ENCODE measurements around the gene HOXD1. TPM values are rescaled to one million over a fixed set of nuclear protein-coding genes. Genes with fewer than 3 reads are reported as not detected.

Gene HOXD1
- total RNA-seq, 1 experiment from 2014 or later, result 0.18 TPM

DNA sequence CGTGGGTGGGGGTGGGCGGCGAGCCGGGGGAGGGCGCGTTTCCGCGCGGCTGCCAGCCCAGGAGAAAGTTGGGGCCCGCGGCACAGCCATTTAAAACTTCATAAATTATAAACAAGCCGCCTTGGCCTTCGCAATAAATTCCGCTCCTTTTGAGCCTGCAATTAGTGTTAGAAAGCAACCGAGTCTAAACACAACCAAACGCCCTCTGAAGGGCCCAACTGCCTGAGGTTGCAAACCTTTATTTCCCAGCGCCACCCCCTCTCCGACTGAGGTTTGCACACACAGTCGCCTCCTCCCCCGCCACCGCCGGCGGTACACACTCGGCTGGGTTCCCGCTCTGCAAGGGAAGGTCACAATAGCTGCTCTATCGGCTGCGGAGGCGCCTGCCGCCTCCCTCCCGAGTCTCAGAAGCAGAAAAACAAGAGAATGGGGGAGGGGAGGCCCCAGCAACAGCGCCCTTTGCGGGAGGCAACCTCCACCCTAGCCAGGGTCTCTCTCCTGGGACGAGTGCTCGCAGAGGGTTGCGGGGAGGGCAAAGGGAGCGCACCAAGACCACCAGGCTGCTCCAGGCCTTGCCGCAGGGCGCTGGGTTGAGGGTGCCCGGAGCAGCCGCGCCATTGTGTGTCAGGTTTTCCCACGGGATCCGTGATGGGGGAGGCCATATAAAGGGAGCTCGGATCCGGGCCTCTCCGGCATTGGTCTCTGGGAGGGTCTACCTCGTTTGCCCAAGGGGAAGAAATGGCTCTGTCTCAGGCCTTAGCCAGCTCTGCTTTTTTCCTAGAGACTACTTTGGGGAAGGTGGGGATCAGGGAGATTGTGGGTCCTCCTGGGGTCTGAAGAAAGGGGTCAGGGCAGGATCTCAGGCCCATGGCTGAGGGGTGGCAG is 13.4 kb upstream of the HOXD1 start:
- intact Hi-C loops (cut with micrococcal nuclease; ENCODE audit: unreplicated experiment) (no loop called here), in situ Hi-C loops (cut with HindIII; ENCODE audit: low pct_unique_long_range_greater_than_20kb, low sequenced_read_pairs) (no loop called here)
- ChIA-PET POLR2A (no interaction called here), CTCF (no interaction called here)
- BruUV-seq (replicated peaks), result no TSS peak
- Histone ChIP-seq H3K9me3 (ENCODE audit: control insufficient read depth, insufficient read depth, low read depth, low read length) (no peaks in the 10 kb centered on the region), H3K27me3 (ENCODE audit: control insufficient read depth, insufficient read depth, low read length) (no peaks in the 10 kb centered on the region), H3K4me1 (ENCODE audit: control insufficient read depth, insufficient read depth, low read length) (no peaks in the 10 kb centered on the region), H3K4me3 (ENCODE audit: low read depth in 2 of 2, low read length in 2 of 2) (peak overlapping the region in 1 of 2 experiments; percentile 30; a peak in 2 of 4 replicates), H3K27ac (ENCODE audit: low read length) (no peak overlapping the region), H3K36me3 (ENCODE audit: control insufficient read depth, insufficient read depth, low read length) (no peaks in the 10 kb centered on the region)
- TF ChIP-seq POLR2AphosphoS5 (IDR thresholded peaks at IDR 0.05; ENCODE audit: low read depth, low read length) (no peak), TCF7L2 (IDR thresholded peaks at IDR 0.05; ENCODE audit: low read depth, low read length) (no peak), SIN3A (IDR thresholded peaks at IDR 0.05; ENCODE audit: borderline replicate concordance, insufficient read depth, low read depth, low read length) (no peak)
- TF ChIP-seq, protein P1, sequence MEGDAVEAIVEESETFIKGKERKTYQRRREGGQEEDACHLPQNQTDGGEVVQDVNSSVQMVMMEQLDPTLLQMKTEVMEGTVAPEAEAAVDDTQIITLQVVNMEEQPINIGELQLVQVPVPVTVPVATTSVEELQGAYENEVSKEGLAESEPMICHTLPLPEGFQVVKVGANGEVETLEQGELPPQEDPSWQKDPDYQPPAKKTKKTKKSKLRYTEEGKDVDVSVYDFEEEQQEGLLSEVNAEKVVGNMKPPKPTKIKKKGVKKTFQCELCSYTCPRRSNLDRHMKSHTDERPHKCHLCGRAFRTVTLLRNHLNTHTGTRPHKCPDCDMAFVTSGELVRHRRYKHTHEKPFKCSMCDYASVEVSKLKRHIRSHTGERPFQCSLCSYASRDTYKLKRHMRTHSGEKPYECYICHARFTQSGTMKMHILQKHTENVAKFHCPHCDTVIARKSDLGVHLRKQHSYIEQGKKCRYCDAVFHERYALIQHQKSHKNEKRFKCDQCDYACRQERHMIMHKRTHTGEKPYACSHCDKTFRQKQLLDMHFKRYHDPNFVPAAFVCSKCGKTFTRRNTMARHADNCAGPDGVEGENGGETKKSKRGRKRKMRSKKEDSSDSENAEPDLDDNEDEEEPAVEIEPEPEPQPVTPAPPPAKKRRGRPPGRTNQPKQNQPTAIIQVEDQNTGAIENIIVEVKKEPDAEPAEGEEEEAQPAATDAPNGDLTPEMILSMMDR (IDR thresholded peaks at IDR 0.05), result no peak
- TF ChIP-seq, protein P2, sequence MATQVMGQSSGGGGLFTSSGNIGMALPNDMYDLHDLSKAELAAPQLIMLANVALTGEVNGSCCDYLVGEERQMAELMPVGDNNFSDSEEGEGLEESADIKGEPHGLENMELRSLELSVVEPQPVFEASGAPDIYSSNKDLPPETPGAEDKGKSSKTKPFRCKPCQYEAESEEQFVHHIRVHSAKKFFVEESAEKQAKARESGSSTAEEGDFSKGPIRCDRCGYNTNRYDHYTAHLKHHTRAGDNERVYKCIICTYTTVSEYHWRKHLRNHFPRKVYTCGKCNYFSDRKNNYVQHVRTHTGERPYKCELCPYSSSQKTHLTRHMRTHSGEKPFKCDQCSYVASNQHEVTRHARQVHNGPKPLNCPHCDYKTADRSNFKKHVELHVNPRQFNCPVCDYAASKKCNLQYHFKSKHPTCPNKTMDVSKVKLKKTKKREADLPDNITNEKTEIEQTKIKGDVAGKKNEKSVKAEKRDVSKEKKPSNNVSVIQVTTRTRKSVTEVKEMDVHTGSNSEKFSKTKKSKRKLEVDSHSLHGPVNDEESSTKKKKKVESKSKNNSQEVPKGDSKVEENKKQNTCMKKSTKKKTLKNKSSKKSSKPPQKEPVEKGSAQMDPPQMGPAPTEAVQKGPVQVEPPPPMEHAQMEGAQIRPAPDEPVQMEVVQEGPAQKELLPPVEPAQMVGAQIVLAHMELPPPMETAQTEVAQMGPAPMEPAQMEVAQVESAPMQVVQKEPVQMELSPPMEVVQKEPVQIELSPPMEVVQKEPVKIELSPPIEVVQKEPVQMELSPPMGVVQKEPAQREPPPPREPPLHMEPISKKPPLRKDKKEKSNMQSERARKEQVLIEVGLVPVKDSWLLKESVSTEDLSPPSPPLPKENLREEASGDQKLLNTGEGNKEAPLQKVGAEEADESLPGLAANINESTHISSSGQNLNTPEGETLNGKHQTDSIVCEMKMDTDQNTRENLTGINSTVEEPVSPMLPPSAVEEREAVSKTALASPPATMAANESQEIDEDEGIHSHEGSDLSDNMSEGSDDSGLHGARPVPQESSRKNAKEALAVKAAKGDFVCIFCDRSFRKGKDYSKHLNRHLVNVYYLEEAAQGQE (IDR thresholded peaks at IDR 0.05; ENCODE audit: insufficient read depth in 1 of 2, low read depth in 2 of 2, low read length in 1 of 2), result no peak
- ATAC-seq, result peak; percentile 59
- no peak for DNase-seq (ENCODE audit: low read depth, low spot score)

DNA sequence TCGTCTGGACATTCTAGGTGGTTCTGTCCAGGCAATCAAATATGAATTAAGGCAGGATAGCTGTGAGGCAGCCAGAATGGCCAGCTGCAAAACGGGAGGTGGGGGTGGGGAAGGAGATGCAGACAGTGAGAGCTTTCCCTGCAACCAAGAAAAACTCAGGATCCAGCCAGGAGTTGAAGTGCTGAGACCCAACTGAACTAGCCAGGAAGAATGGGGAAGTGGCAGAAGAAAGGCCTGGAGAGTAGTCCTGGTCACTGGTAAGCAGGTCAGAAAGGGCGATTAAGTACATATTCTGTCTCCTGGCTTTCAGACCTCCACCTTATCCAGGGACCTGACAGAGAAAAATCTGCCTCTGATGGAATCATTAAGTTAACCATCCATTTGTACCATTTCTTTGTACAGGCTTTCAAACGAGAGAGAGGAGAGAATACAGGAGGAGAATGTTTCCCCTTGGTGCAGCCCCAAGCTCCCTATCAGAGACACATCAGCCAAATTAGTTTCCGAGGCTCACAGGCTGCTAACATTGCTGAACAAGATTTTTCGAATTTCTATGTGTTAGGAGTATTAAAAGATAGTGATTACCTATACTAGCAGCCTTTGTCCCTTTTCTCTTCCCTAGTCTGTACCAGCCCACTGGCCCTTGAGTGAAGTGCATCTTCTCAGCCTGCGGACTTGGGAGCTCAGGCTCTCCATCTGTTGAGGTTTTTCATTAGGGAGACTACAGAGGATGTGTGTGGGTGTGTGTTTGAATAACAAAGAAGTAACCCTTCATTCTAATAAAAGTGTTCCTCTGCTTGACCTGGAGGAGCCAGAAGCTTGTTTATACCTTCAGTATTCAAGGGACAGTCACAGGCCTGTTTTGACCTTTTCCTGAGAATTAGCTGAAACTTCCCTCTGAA is 12.5 kb upstream of the HOXD1 start:
- no peaks in the 10 kb centered on the region for H3K9me3 ChIP-seq (ENCODE audit: control insufficient read depth, insufficient read depth, low read depth, low read length)
- no peak for DNase-seq (ENCODE audit: low read depth, low spot score)
- no peak overlapping the region for H3K4me3 ChIP-seq (ENCODE audit: low read depth in 2 of 2, low read length in 2 of 2)
- TSS peak; percentile 68 for BruUV-seq (replicated peaks)
- no peaks in the 10 kb centered on the region for H3K36me3 ChIP-seq (ENCODE audit: control insufficient read depth, insufficient read depth, low read length)
- POLR2A ChIA-PET, result no interaction called here
- CTCF ChIA-PET, result no interaction called here
- no peaks in the 10 kb centered on the region for H3K4me1 ChIP-seq (ENCODE audit: control insufficient read depth, insufficient read depth, low read length)
- H3K27me3 ChIP-seq (ENCODE audit: control insufficient read depth, insufficient read depth, low read length), result no peaks in the 10 kb centered on the region
- TF ChIP-seq, protein P1 (IDR thresholded peaks at IDR 0.05), result no peak
- TF ChIP-seq SIN3A (IDR thresholded peaks at IDR 0.05; ENCODE audit: borderline replicate concordance, insufficient read depth, low read depth, low read length) (no peak), POLR2AphosphoS5 (IDR thresholded peaks at IDR 0.05; ENCODE audit: low read depth, low read length) (no peak)
- TF ChIP-seq, protein P2 (IDR thresholded peaks at IDR 0.05; ENCODE audit: insufficient read depth in 1 of 2, low read depth in 2 of 2, low read length in 1 of 2), result no peak
- H3K27ac ChIP-seq (ENCODE audit: low read length), result no peak overlapping the region
- in situ Hi-C loops (cut with HindIII; ENCODE audit: low pct_unique_long_range_greater_than_20kb, low sequenced_read_pairs) (no loop called here), intact Hi-C loops (cut with micrococcal nuclease; ENCODE audit: unreplicated experiment) (no loop called here)
- ATAC-seq, result no peak
